Ascending aorta (tissue), 2 donors: Measurements from ENCODE around the gene TMSB10. TPM values are rescaled to one million over a fixed set of nuclear protein-coding genes. Genes with fewer than 3 reads are reported as not detected.

Experiments
- DNase-seq, 2 donors: peaks; one replicate each; pipeline ENCODE4 v3.0.0-alpha.2; 2019; ENCODE audit warnings: low spot score in 2 of 2
- H3K27ac ChIP-seq, 2 donors: fragments of 200-600 bp; sonication (generic); one replicate each; pipeline ENCODE4 v1.5.1; 2016 to 2017; ENCODE audit warnings: mild to moderate bottlenecking in 1 of 2
- H3K27me3 ChIP-seq: fragments of 200-600 bp; sonication (generic); one replicate; pipeline ENCODE4 v1.5.1; 2017
- H3K36me3 ChIP-seq, 2 donors: fragments of 200-600 bp; sonication (generic); one replicate each; pipeline ENCODE4 v1.5.1; 2016
- H3K4me1 ChIP-seq, 2 donors: fragments of 200-600 bp; sonication (generic); one replicate each; pipeline ENCODE4 v1.5.1; 2016 to 2017; ENCODE audit warnings: mild to moderate bottlenecking in 1 of 2
- H3K4me3 ChIP-seq, 2 donors: fragments of 200-600 bp; sonication (generic); one replicate each; pipeline ENCODE4 v1.5.1; 2016 to 2017; ENCODE audit warnings: mild to moderate bottlenecking in 1 of 2
- H3K9me3 ChIP-seq, 2 donors: fragments of 200-600 bp; sonication (generic); one replicate each; pipeline ENCODE4 v1.5.1; 2016
- CTCF ChIP-seq, 3 experiments: fragments of 200-600 bp in 2 of 3; fragments of 450-650 bp in 1 of 3; sonication (generic) in 2 of 3; IDR thresholded peaks; one replicate each; pipeline ENCODE4 v1.5.1; 2016 to 2019; ENCODE audit warnings: antibody characterized with exemption in 3 of 3, mild to moderate bottlenecking in 1 of 3, moderate library complexity in 1 of 3
- intact Hi-C: fragments of 100-400 bp; cut with DNase I; formaldehyde crosslinking; loops from one replicate; pipeline ENCODE4 v1.15.1; 2023
- total RNA-seq: library from RNA; depleted of rRNA; stranded (reverse); fragments of >200 nt; gene quantifications from one replicate; pipeline ENCODE4 v1.1.0, GENCODE V29; 2016

Gene TMSB10
- total RNA-seq, 1 donor from 2014 or later: 5,452 TPM

- intact Hi-C loops: loop anchor here (2.0 kb wide), 1 partner anchor 386 kb away; no protein-coding TSS in a partner anchor
- TF ChIP-seq CTCF (IDR thresholded peaks at IDR 0.05): no peak
- Histone ChIP-seq H3K27ac (no peak within 1 kb of the TSS), H3K9me3 (no peaks in the 10 kb centered on the region), H3K36me3 (no peaks in the 10 kb centered on the region), H3K4me1 (peaks cover 2 to 25% of the 10 kb centered on the region in 2 donors), H3K27me3 (no peaks in the 10 kb centered on the region), H3K4me3 (peak within 1 kb of the TSS; percentile 59 to 75)
- DNase-seq: peak in 1 of 2 donors; percentile 60
Observed at GRCh38 chr2:84880645-84881521, 24.6 kb upstream of the TMSB10 start, which contains the start of gene TRABD2A. TRABD2A (minus strand) TSS chr2:84881084; CDS start chr2:84881039, 45 bp downstream.

- intact Hi-C loops: loop anchor here (1.0 to 2.0 kb wide), 2 partner anchors 46 to 387 kb away; no protein-coding TSS in a partner anchor
- DNase-seq: peak; percentile 22 to 88
- no peaks in the 10 kb centered on the region for H3K27me3 ChIP-seq
Observed at GRCh38 chr2:84881581-84882413, 23.7 kb upstream of the TMSB10 start.

GRCh38 chr2:84882414-84882738 lies 23.1 kb upstream of the TMSB10 start:
- Histone ChIP-seq H3K36me3 (no peaks in the 10 kb centered on the region), H3K27ac (no peak overlapping the region), H3K27me3 (no peaks in the 10 kb centered on the region), H3K4me1 (peaks cover 2 to 25% of the 10 kb centered on the region in 2 donors), H3K4me3 (peak overlapping the region; percentile 59 to 75), H3K9me3 (no peaks in the 10 kb centered on the region)
- TF ChIP-seq CTCF (IDR thresholded peaks at IDR 0.05): no peak
- intact Hi-C loops: loop anchor here (1.0 kb wide), 1 partner anchor 45 kb away; no protein-coding TSS in a partner anchor
- DNase-seq: no peak

More at GRCh38 chr2:84881581-84882413, 23.7 kb upstream of the TMSB10 start:
- peak; percentile 52 to 67 (median 61) for TF ChIP-seq CTCF (IDR thresholded peaks at IDR 0.05)
- Histone ChIP-seq H3K4me1 (peaks cover 2 to 25% of the 10 kb centered on the region in 2 donors), H3K27ac (no peak overlapping the region), H3K4me3 (peak overlapping the region; percentile 59 to 75), H3K9me3 (no peaks in the 10 kb centered on the region), H3K36me3 (no peaks in the 10 kb centered on the region)

GRCh38 chr2:84882775-84883550 lies 22.5 kb upstream of the TMSB10 start:
- intact Hi-C loops: loop anchor here (1.0 kb wide), 1 partner anchor 44 kb away; no protein-coding TSS in a partner anchor
- peaks cover 2 to 25% of the 10 kb centered on the region in 2 donors for H3K4me1 ChIP-seq
- no peaks in the 10 kb centered on the region for H3K36me3 ChIP-seq
- H3K4me3 ChIP-seq: peak overlapping the region in 1 of 2 donors; percentile 75
- DNase-seq: peak in 1 of 2 donors; percentile 38
- no peak for TF ChIP-seq CTCF (IDR thresholded peaks at IDR 0.05)
- H3K27me3 ChIP-seq: no peaks in the 10 kb centered on the region
- H3K9me3 ChIP-seq: no peaks in the 10 kb centered on the region
- no peak overlapping the region for H3K27ac ChIP-seq

- no peak overlapping the region for H3K27ac ChIP-seq
- DNase-seq: no peak
- TF ChIP-seq CTCF (IDR thresholded peaks at IDR 0.05): no peak
- no peaks in the 10 kb centered on the region for H3K36me3 ChIP-seq
- no peak overlapping the region for H3K4me3 ChIP-seq
- no peaks in the 10 kb centered on the region for H3K27me3 ChIP-seq
- no peaks in the 10 kb centered on the region for H3K9me3 ChIP-seq
- H3K4me1 ChIP-seq: peaks cover 2 to 30% of the 10 kb centered on the region in 2 donors
- intact Hi-C loops: no loop called here
Observed at GRCh38 chr2:84884449-84884848, 21.0 kb upstream of the TMSB10 start.
